ENCODE measurements around the gene NF1. TPM values are rescaled to one million over a fixed set of nuclear protein-coding genes. Genes with fewer than 3 reads are reported as not detected.

NF1 gene
- total and polyA plus RNA-seq, 2 of the 13 experiments (the other 11 are each of a cell fraction or from before 2014, with no cell fraction given), result 21.5 to 26.5 TPM

GRCh38 chr17:31266042-31266441, 171.3 kb downstream of the NF1 start:
- in situ Hi-C loops (cut with HindIII; ENCODE audit: extremely low pct_ligation_motif_present, low pct_unique_long_range_greater_than_20kb) (no loop called here), intact Hi-C loops (cut with micrococcal nuclease; ENCODE audit: unreplicated experiment) (no loop called here)
- 91% methylated on average over 2 of the region's 2 CpGs for WGBS (ENCODE audit: low lambda C conversion rate)
- H3K4me1 ChIP-seq (ENCODE audit: insufficient read depth, low read length), result peaks cover 18% of the 10 kb centered on the region
- H3K9ac ChIP-seq (ENCODE audit: insufficient read depth, low read depth, low read length), result no peak overlapping the region
- no peak for ATAC-seq
- H2AFZ ChIP-seq (ENCODE audit: low read length), result no peak overlapping the region
- peaks cover 3 to 29% of the 10 kb centered on the region in 2 experiments; a peak in 4 of 5 replicates for H3K36me3 ChIP-seq (replicated peaks in 1 of 2; ENCODE audit: control insufficient read depth in 1 of 2, insufficient read depth in 2 of 2, low read length in 2 of 2)
- FAIRE-seq, result peak; percentile 34
- no peaks in the 10 kb centered on the region for H3K79me2 ChIP-seq (ENCODE audit: insufficient read depth, low read length)
- no TSS peak for BruUV-seq (replicated peaks)
- H3K27me3 ChIP-seq (ENCODE audit: control insufficient read depth in 1 of 2, insufficient read depth in 2 of 2, low read length in 2 of 2), result no peaks in the 10 kb centered on the region
- CTCF ChIA-PET (ENCODE audit: low intra/inter-chr PET ratio, low total read pairs), result no interaction called here
- no peak overlapping the region for H3K4me3 ChIP-seq (replicated peaks in 1 of 3; ENCODE audit: insufficient read depth in 1 of 3, low read depth in 2 of 3, low read length in 3 of 3)
- DNase-seq (ENCODE audit: low spot score), result no peak
- H3K4me2 ChIP-seq (ENCODE audit: low read depth, low read length), result no peak overlapping the region
- H4K20me1 ChIP-seq (ENCODE audit: insufficient read depth, low read length), result no peaks in the 10 kb centered on the region
- H3K9me3 ChIP-seq (ENCODE audit: low read length), result no peaks in the 10 kb centered on the region
- no peak overlapping the region for H3K27ac ChIP-seq (ENCODE audit: extremely low read length, insufficient read depth, low read length)
- POLR2A ChIA-PET, result no interaction called here
- no peak for TF ChIP-seq CHD4 (IDR thresholded peaks at IDR 0.05; ENCODE audit: borderline replicate concordance, low read length)
- TF ChIP-seq, protein P1, sequence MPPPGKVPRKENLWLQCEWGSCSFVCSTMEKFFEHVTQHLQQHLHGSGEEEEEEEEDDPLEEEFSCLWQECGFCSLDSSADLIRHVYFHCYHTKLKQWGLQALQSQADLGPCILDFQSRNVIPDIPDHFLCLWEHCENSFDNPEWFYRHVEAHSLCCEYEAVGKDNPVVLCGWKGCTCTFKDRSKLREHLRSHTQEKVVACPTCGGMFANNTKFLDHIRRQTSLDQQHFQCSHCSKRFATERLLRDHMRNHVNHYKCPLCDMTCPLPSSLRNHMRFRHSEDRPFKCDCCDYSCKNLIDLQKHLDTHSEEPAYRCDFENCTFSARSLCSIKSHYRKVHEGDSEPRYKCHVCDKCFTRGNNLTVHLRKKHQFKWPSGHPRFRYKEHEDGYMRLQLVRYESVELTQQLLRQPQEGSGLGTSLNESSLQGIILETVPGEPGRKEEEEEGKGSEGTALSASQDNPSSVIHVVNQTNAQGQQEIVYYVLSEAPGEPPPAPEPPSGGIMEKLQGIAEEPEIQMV (CRISPR knock-in tag; IDR thresholded peaks at IDR 0.05; ENCODE audit: low read depth), result no peak
- TF ChIP-seq CBX5 (CRISPR knock-in tag; IDR thresholded peaks at IDR 0.05; ENCODE audit: borderline replicate concordance), result no peak
- TF ChIP-seq ZNF230 (CRISPR knock-in tag; IDR thresholded peaks at IDR 0.05), result no peak
- TF ChIP-seq MTF1 (CRISPR knock-in tag; IDR thresholded peaks at IDR 0.05), result no peak
- TF ChIP-seq, protein P2, sequence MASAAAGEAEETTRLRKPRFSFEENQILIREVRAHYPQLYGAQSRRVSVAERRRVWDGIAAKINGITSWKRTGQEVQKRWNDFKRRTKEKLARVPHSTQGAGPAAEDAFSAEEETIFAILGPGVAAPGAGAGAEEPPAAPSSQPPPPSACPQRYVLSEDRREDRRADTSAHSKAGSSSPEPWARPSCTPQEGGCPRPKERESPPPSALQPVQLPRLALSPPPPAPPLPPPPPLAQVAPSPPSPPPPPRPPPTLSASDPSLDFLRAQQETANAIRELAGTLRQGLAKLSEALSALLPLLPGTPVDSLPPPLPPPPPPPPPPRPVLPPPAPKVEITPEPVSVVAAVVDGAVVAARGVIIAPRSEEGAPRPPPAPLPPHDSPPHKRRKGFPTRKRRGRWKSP (CRISPR knock-in tag; IDR thresholded peaks at IDR 0.05), result no peak
- TF ChIP-seq, protein P3, sequence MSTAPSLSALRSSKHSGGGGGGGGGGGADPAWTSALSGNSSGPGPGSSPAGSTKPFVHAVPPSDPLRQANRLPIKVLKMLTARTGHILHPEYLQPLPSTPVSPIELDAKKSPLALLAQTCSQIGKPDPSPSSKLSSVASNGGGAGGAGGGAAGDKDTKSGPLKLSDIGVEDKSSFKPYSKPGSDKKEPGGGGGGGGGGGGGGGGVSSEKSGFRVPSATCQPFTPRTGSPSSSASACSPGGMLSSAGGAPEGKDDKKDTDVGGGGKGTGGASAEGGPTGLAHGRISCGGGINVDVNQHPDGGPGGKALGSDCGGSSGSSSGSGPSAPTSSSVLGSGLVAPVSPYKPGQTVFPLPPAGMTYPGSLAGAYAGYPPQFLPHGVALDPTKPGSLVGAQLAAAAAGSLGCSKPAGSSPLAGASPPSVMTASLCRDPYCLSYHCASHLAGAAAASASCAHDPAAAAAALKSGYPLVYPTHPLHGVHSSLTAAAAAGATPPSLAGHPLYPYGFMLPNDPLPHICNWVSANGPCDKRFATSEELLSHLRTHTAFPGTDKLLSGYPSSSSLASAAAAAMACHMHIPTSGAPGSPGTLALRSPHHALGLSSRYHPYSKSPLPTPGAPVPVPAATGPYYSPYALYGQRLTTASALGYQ (CRISPR knock-in tag; IDR thresholded peaks at IDR 0.05), result no peak
- TF ChIP-seq, protein P4, sequence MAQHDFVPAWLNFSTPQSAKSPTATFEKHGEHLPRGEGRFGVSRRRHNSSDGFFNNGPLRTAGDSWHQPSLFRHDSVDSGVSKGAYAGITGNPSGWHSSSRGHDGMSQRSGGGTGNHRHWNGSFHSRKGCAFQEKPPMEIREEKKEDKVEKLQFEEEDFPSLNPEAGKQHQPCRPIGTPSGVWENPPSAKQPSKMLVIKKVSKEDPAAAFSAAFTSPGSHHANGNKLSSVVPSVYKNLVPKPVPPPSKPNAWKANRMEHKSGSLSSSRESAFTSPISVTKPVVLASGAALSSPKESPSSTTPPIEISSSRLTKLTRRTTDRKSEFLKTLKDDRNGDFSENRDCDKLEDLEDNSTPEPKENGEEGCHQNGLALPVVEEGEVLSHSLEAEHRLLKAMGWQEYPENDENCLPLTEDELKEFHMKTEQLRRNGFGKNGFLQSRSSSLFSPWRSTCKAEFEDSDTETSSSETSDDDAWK (CRISPR knock-in tag; IDR thresholded peaks at IDR 0.05), result no peak
- no peak for TF ChIP-seq CCDC6 (CRISPR knock-in tag; IDR thresholded peaks at IDR 0.05)
- no peak for TF ChIP-seq XBP1 (CRISPR knock-in tag; IDR thresholded peaks at IDR 0.05)
- no peak for TF ChIP-seq THAP9 (CRISPR knock-in tag; IDR thresholded peaks at IDR 0.05; ENCODE audit: borderline replicate concordance)
- TF ChIP-seq ZBTB44 (CRISPR knock-in tag; IDR thresholded peaks at IDR 0.05), result no peak
- TF ChIP-seq JUNB (CRISPR knock-in tag; IDR thresholded peaks at IDR 0.05; ENCODE audit: borderline replicate concordance), result no peak
- TF ChIP-seq ZNF3 (CRISPR knock-in tag; IDR thresholded peaks at IDR 0.05), result no peak
- TF ChIP-seq DNMT3B (CRISPR knock-in tag; conservative IDR thresholded peaks at IDR 0.05), result no peak
